ENCODE data around the gene R3HCC1L.
A peak's percentile ranks its signal among the peaks of the same experiment; 100 is the strongest.

Gene R3HCC1L

GRCh38 chr10:98238391-98238790 lies 103.9 kb downstream of the R3HCC1L start:
- no peak for DNase-seq

GRCh38 chr10:98240524-98240923 lies 106.1 kb downstream of the R3HCC1L start:
- DNase-seq = no peak

GRCh38 chr10:98242823-98243222 lies 108.4 kb downstream of the R3HCC1L start:
- DNase-seq = peak in 2 of 3 experiments; percentile 3 to 30

- no peak for DNase-seq
Measured at GRCh38 chr10:98244141-98244540, 109.7 kb downstream of the R3HCC1L start.

GRCh38 chr10:98244586-98244985 lies 110.1 kb downstream of the R3HCC1L start:
- no peak for DNase-seq

GRCh38 chr10:98246911-98247805 lies 112.7 kb downstream of the R3HCC1L start:
- no peak for DNase-seq

- DNase-seq = no peak
Measured at GRCh38 chr10:98248018-98248417, 113.6 kb downstream of the R3HCC1L start.

- no peak for DNase-seq
Measured at GRCh38 chr10:98249134-98249533, 114.7 kb downstream of the R3HCC1L start.

- no peak for DNase-seq
Measured at GRCh38 chr10:98251399-98251798, 116.9 kb downstream of the R3HCC1L start.

GRCh38 chr10:98252464-98252863 lies 118.0 kb downstream of the R3HCC1L start:
- peak in 2 of 3 experiments; percentile 22 to 58 for DNase-seq

- no peak for DNase-seq
Measured at GRCh38 chr10:98253499-98253898, 119.0 kb downstream of the R3HCC1L start.

GRCh38 chr10:98254234-98254974 lies 119.9 kb downstream of the R3HCC1L start:
- DNase-seq = no peak

GRCh38 chr10:98255146-98255877 lies 120.9 kb downstream of the R3HCC1L start:
- DNase-seq = no peak

GRCh38 chr10:98256692-98257091 lies 122.2 kb downstream of the R3HCC1L start:
- no peak for DNase-seq

GRCh38 chr10:98257198-98257597 lies 122.7 kb downstream of the R3HCC1L start:
- no peak for DNase-seq

GRCh38 chr10:98257961-98258360 lies 123.5 kb downstream of the R3HCC1L start:
- DNase-seq = no peak

GRCh38 chr10:98258683-98259454 lies 124.4 kb downstream of the R3HCC1L start:
- no peak for DNase-seq

GRCh38 chr10:98259606-98260315 lies 125.3 kb downstream of the R3HCC1L start:
- DNase-seq = no peak

GRCh38 chr10:98260350-98260749 lies 125.9 kb downstream of the R3HCC1L start:
- no peak for DNase-seq

- DNase-seq = no peak
Measured at GRCh38 chr10:98260752-98261151, 126.3 kb downstream of the R3HCC1L start.

- no peak for DNase-seq
Measured at GRCh38 chr10:98261436-98262277, 127.2 kb downstream of the R3HCC1L start.

Measured in NCI-H1417 (cell line).